Left ventricle myocardium inferior (tissue), 1 donor: ENCODE data around the gene RPL29. TPM values are rescaled to one million over a fixed set of nuclear protein-coding genes. Genes with fewer than 3 reads are reported as not detected.

Source experiments
- DNase-seq: peaks from one replicate; pipeline ENCODE4 v3.0.0-alpha.2; 2020
- H3K27ac ChIP-seq: fragments of 200-600 bp; replicated peaks from 2 replicates; pipeline ENCODE4 v1.8.0; 2021
- H3K27me3 ChIP-seq: fragments of 200-600 bp; 2 replicates; pipeline ENCODE4 v1.8.0; 2021; ENCODE audit warnings: low read depth
- H3K36me3 ChIP-seq: fragments of 200-600 bp; 2 replicates; pipeline ENCODE4 v1.8.0; 2021
- H3K4me1 ChIP-seq: fragments of 200-600 bp; 2 replicates; pipeline ENCODE4 v1.8.0; 2021
- H3K4me3 ChIP-seq: fragments of 200-600 bp; 2 replicates; pipeline ENCODE4 v1.8.0; 2021; ENCODE audit warnings: mild to moderate bottlenecking, moderate library complexity
- H3K9me3 ChIP-seq: fragments of 200-600 bp; replicated peaks from 2 replicates; pipeline ENCODE4 v1.8.0; 2021
- CTCF ChIP-seq: fragments of 200-600 bp; IDR thresholded peaks from 2 replicates; pipeline ENCODE4 v1.8.0; 2021; ENCODE audit warnings: antibody characterized with exemption, mild to moderate bottlenecking, borderline replicate concordance
- intact Hi-C: fragments of 100-400 bp; cut with micrococcal nuclease; formaldehyde crosslinking; loops from one replicate; pipeline ENCODE4 v1.11.0; 2022
- total RNA-seq: library from RNA; stranded (reverse); fragmentation: NEBNext Ultra II Directional; extraction: Animal tissue kit (Norgen Biotek cat#: 25700); gene quantifications from one replicate; pipeline ENCODE4 v1.2.1, GENCODE V29; 2021
- donor health status: DM: no; HTN: yes; CAD: no; lungs with severe emphysema.

RPL29 gene
- total RNA-seq, 1 donor from 2014 or later = 621 TPM

GRCh38 chr3:51988286-51989146, 7.2 kb downstream of the RPL29 start:
- Histone ChIP-seq H3K4me3 (no peak overlapping the region), H3K9me3 (no peaks in the 10 kb centered on the region), H3K4me1 (peaks cover 32% of the 10 kb centered on the region), H3K36me3 (peaks cover 17% of the 10 kb centered on the region), H3K27ac (no peak overlapping the region), H3K27me3 (no peaks in the 10 kb centered on the region)
- no peak for DNase-seq
- no peak for TF ChIP-seq CTCF
- intact Hi-C loops = no loop called here

GRCh38 chr3:51987568-51987967, 8.1 kb downstream of the RPL29 start:
- H3K4me1 ChIP-seq = peaks cover 30% of the 10 kb centered on the region
- no peak for DNase-seq
- no peak overlapping the region for H3K27ac ChIP-seq
- no peaks in the 10 kb centered on the region for H3K27me3 ChIP-seq
- intact Hi-C loops = no loop called here
- no peak for TF ChIP-seq CTCF
- peaks cover 8% of the 10 kb centered on the region for H3K36me3 ChIP-seq
- H3K4me3 ChIP-seq = no peak overlapping the region
- H3K9me3 ChIP-seq = no peaks in the 10 kb centered on the region

GRCh38 chr3:51986010-51986947, 9.4 kb downstream of the RPL29 start:
- no peaks in the 10 kb centered on the region for H3K27me3 ChIP-seq
- DNase-seq = no peak
- H3K27ac ChIP-seq = no peak overlapping the region
- H3K36me3 ChIP-seq = no peaks in the 10 kb centered on the region
- H3K9me3 ChIP-seq = no peaks in the 10 kb centered on the region
- no peak for TF ChIP-seq CTCF
- H3K4me3 ChIP-seq = no peak overlapping the region
- intact Hi-C loops = no loop called here
- H3K4me1 ChIP-seq = peaks cover 42% of the 10 kb centered on the region

- Histone ChIP-seq H3K36me3 (no peaks in the 10 kb centered on the region), H3K9me3 (no peaks in the 10 kb centered on the region), H3K27ac (no peak overlapping the region), H3K4me1 (peaks cover 48% of the 10 kb centered on the region), H3K27me3 (no peaks in the 10 kb centered on the region), H3K4me3 (no peak overlapping the region)
- DNase-seq = no peak
- intact Hi-C loops = no loop called here
- no peak for TF ChIP-seq CTCF
These were observed 10.6 kb downstream of the RPL29 start for GRCh38 chr3:51985063-51985462.

- H3K27me3 ChIP-seq = no peaks in the 10 kb centered on the region
- no peak for TF ChIP-seq CTCF
- peak overlapping the region; percentile 85 for H3K4me3 ChIP-seq
- H3K27ac ChIP-seq = peak overlapping the region; percentile 99
- no peak for DNase-seq
- no peaks in the 10 kb centered on the region for H3K36me3 ChIP-seq
- intact Hi-C loops = no loop called here
- peaks cover 42% of the 10 kb centered on the region for H3K4me1 ChIP-seq
- H3K9me3 ChIP-seq = no peaks in the 10 kb centered on the region
These were observed 11.4 kb downstream of the RPL29 start for GRCh38 chr3:51984269-51984647.
